MCF 10A (cell line): ENCODE measurements around the gene SEC16B. TPM values are rescaled to one million over a fixed set of nuclear protein-coding genes. Genes with fewer than 3 reads are reported as not detected.
"Not testable (repeated sequence)": the region's sequence is repeated elsewhere in the genome, so short reads cannot be mapped to it uniquely, and the experiment has no call there.

Experiments
- BruUV-seq: library from RNA; stranded (reverse); fragments of 400-500 nt; replicated peaks from 2 replicates; lab custom pipeline; 2021; lab: Mats Ljungman, UMichigan
- CTCF ChIA-PET: fragments of 300-600 bp; sonication (Branson Sonifier 250); formaldehyde crosslinking; extraction: SDS; loops from one replicate; lab custom pipeline; 2021; ENCODE audit warnings: antibody characterized with exemption, inconsistent platforms; lab: Yijun Ruan, JAX
- POLR2A ChIA-PET: fragments of 300-600, 350-650 bp; sonication (Branson Sonifier 250); formaldehyde crosslinking; extraction: SDS; loops from one replicate; lab custom pipeline; 2020; ENCODE audit warnings: antibody characterized with exemption, inconsistent platforms; lab: Yijun Ruan, JAX
- DNase-seq: peaks from one replicate; pipeline ENCODE4 v3.0.0-alpha.2; 2018; ENCODE audit not compliant: unreplicated experiment
- H3K27ac Mint-ChIP-seq: one replicate; pipeline ENCODE4 v1.8.0; 2022; ENCODE audit warnings: mild to moderate bottlenecking, low read depth, mixed read lengths; ENCODE audit not compliant: unreplicated experiment
- H3K27me3 Mint-ChIP-seq: one replicate; pipeline ENCODE4 v1.8.0; 2022; ENCODE audit warnings: mixed read lengths; ENCODE audit not compliant: insufficient read depth, unreplicated experiment
- H3K36me3 Mint-ChIP-seq: one replicate; pipeline ENCODE4 v1.8.0; 2022; ENCODE audit warnings: mild to moderate bottlenecking, moderate library complexity, mixed read lengths; ENCODE audit not compliant: insufficient read depth, unreplicated experiment
- H3K4me1 Mint-ChIP-seq: one replicate; pipeline ENCODE4 v1.8.0; 2022; ENCODE audit warnings: mixed read lengths; ENCODE audit not compliant: insufficient read depth, unreplicated experiment
- H3K4me3 Mint-ChIP-seq: one replicate; pipeline ENCODE4 v1.8.0; 2022; ENCODE audit warnings: mild to moderate bottlenecking, moderate library complexity, mixed read lengths; ENCODE audit not compliant: unreplicated experiment
- H3K9me3 Mint-ChIP-seq: one replicate; pipeline ENCODE4 v1.8.0; 2022; ENCODE audit warnings: mixed read lengths; ENCODE audit not compliant: unreplicated experiment
- CTCF ChIP-seq: fragments of 200-600 bp; IDR thresholded peaks from one replicate; pipeline ENCODE4 v1.8.0; 2022; ENCODE audit warnings: antibody characterized with exemption, mild to moderate bottlenecking; ENCODE audit not compliant: unreplicated experiment
- intact Hi-C: fragments of 100-400 bp; cut with micrococcal nuclease; formaldehyde crosslinking; loops from 2 replicates; pipeline ENCODE4 v1.14.1; 2022
- total RNA-seq: library from RNA; stranded (reverse); gene quantifications from 2 replicates; pipeline ENCODE4 v1.2.3, GENCODE V29; 2022

Gene SEC16B
- total RNA-seq, 1 experiment from 2014 or later = not detected

GRCh38 chr1:177995369-177995768 is 25.5 kb upstream of the SEC16B start:
- no TSS peak for BruUV-seq
- no peaks in the 10 kb centered on the region for H3K36me3 Mint-ChIP-seq
- no peak overlapping the region for H3K27ac Mint-ChIP-seq
- no peak for DNase-seq
- TF ChIP-seq CTCF = no peak
- ChIA-PET CTCF (interaction anchor here (1.0 to 1.4 kb wide), 3 partner anchors 37 to 49 kb away, joined by 3 to 5 read pairs (median 4); no protein-coding TSS in a partner anchor), POLR2A (interaction anchor here (1.4 kb wide), 1 partner anchor 8 kb away, joined by 3 read pairs; no protein-coding TSS in a partner anchor)
- H3K27me3 Mint-ChIP-seq = no peaks in the 10 kb centered on the region
- H3K4me1 Mint-ChIP-seq = no peaks in the 10 kb centered on the region
- no peak overlapping the region for H3K4me3 Mint-ChIP-seq
- no peaks in the 10 kb centered on the region for H3K9me3 Mint-ChIP-seq
- intact Hi-C loops = no loop called here

GRCh38 chr1:177986281-177986680 is 16.4 kb upstream of the SEC16B start:
- H3K27me3 Mint-ChIP-seq, BruUV-seq, H3K4me3 Mint-ChIP-seq, H3K9me3 Mint-ChIP-seq, H3K4me1 Mint-ChIP-seq, intact Hi-C loops, H3K27ac Mint-ChIP-seq, H3K36me3 Mint-ChIP-seq: not testable (repeated sequence)
- CTCF ChIA-PET = interaction anchor here (0.6 to 2.1 kb wide), 10 partner anchors 8 to 1470 kb away, joined by 3 to 8 read pairs (median 4); no protein-coding TSS in a partner anchor
- POLR2A ChIA-PET = interaction anchor here (0.6 to 0.7 kb wide), 2 partner anchors 108 to 399 kb away, joined by 3 read pairs; no protein-coding TSS in a partner anchor
- DNase-seq = peak; percentile 38

- TF ChIP-seq CTCF = no peak
- no peak for DNase-seq
- Mint-ChIP-seq H3K9me3 (peaks cover 6% of the 10 kb centered on the region), H3K27ac (no peak overlapping the region), H3K36me3 (no peaks in the 10 kb centered on the region), H3K27me3 (no peaks in the 10 kb centered on the region), H3K4me1 (no peaks in the 10 kb centered on the region), H3K4me3 (no peak overlapping the region)
- ChIA-PET POLR2A (interaction anchor here (1.0 kb wide), 1 partner anchor 298 kb away, joined by 3 read pairs; no protein-coding TSS in a partner anchor), CTCF (interaction anchor here (0.5 to 1.7 kb wide), 7 partner anchors 13 to 1088 kb away, joined by 3 to 8 read pairs (median 5); no protein-coding TSS in a partner anchor)
- BruUV-seq = no TSS peak
- intact Hi-C loops = no loop called here
These were observed 14.9 kb upstream of the SEC16B start for GRCh38 chr1:177984761-177985160.

GRCh38 chr1:177984136-177984525 is 14.3 kb upstream of the SEC16B start:
- intact Hi-C loops = no loop called here
- BruUV-seq = no TSS peak
- no peaks in the 10 kb centered on the region for H3K4me1 Mint-ChIP-seq
- DNase-seq = peak; percentile 67
- H3K27ac Mint-ChIP-seq = no peak overlapping the region
- no peak for TF ChIP-seq CTCF
- H3K36me3 Mint-ChIP-seq = no peaks in the 10 kb centered on the region
- no peaks in the 10 kb centered on the region for H3K27me3 Mint-ChIP-seq
- ChIA-PET CTCF (interaction anchor here (0.6 to 1.7 kb wide), 5 partner anchors 19 to 328 kb away, joined by 3 to 8 read pairs (median 6); no protein-coding TSS in a partner anchor), POLR2A (interaction anchor here (0.6 kb wide), 1 partner anchor 12 kb away, joined by 3 read pairs; no protein-coding TSS in a partner anchor)
- peaks cover 6% of the 10 kb centered on the region for H3K9me3 Mint-ChIP-seq
- no peak overlapping the region for H3K4me3 Mint-ChIP-seq
